ENCODE data around the gene RALGDS.
"Not testable (repeated sequence)": the region's sequence is repeated elsewhere in the genome, so short reads cannot be mapped to it uniquely, and the experiment has no call there.

RALGDS gene

GRCh38 chr9:133063159-133063499, 57.9 kb downstream of the RALGDS start:
- TF ChIP-seq MYC (IDR thresholded peaks at IDR 0.05; ENCODE audit: low read depth, low read length) (no peak), MAX (IDR thresholded peaks at IDR 0.05; ENCODE audit: low read depth, low read length) (no peak), POLR2A (IDR thresholded peaks at IDR 0.05; ENCODE audit: extremely low read depth, insufficient read length) (no peak)
- TF ChIP-seq, protein P1, sequence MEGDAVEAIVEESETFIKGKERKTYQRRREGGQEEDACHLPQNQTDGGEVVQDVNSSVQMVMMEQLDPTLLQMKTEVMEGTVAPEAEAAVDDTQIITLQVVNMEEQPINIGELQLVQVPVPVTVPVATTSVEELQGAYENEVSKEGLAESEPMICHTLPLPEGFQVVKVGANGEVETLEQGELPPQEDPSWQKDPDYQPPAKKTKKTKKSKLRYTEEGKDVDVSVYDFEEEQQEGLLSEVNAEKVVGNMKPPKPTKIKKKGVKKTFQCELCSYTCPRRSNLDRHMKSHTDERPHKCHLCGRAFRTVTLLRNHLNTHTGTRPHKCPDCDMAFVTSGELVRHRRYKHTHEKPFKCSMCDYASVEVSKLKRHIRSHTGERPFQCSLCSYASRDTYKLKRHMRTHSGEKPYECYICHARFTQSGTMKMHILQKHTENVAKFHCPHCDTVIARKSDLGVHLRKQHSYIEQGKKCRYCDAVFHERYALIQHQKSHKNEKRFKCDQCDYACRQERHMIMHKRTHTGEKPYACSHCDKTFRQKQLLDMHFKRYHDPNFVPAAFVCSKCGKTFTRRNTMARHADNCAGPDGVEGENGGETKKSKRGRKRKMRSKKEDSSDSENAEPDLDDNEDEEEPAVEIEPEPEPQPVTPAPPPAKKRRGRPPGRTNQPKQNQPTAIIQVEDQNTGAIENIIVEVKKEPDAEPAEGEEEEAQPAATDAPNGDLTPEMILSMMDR (IDR thresholded peaks at IDR 0.05; ENCODE audit: low read depth, low read length) = no peak
- H3K4me3 ChIP-seq (ENCODE audit: low read depth, low read length) = no peak overlapping the region
- no peak for DNase-seq (ENCODE audit: low read depth)

DNA sequence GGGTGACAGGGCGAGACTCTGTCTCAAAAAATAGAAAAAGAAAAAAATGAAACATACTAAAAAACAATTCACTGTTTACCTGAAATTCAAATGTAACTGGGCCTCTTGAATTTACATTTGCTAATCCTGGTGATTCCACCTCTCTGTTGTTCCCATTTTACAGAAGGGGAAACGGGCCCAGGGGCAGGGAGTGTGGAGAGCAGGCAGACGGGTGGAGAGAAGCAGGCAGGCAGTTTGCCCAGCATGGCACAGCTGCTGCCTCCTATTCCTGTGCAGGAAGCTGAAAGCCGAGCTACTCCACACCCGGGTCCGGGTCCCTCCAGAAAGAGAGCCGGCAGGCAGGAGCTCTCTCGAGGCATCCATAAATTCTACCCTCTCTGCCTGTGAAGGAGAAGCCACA, 58.5 kb downstream of the RALGDS start:
- DNase-seq (ENCODE audit: low read depth); H3K4me3 ChIP-seq (ENCODE audit: low read depth, low read length): not testable (repeated sequence)

GRCh38 chr9:133061764-133062145, 59.3 kb downstream of the RALGDS start, which contains the start of gene CEL:
TSS of gene CEL (plus strand) at chr9:133061981. CDS start at chr9:133062003, 22 bp downstream.
- H3K4me3 ChIP-seq (ENCODE audit: low read depth, low read length) = not testable (repeated sequence)

GRCh38 chr9:133061019-133061763, 59.8 kb downstream of the RALGDS start:
- DNase-seq (ENCODE audit: low read depth) = peak; percentile 51
- not testable (repeated sequence) for H3K4me3 ChIP-seq (ENCODE audit: low read depth, low read length)

More at GRCh38 chr9:133061764-133062145, 59.3 kb downstream of the RALGDS start, which contains the start of gene CEL:
- DNase-seq (ENCODE audit: low read depth) = not testable (repeated sequence)

GRCh38 chr9:133060417-133060841, 60.6 kb downstream of the RALGDS start:
- H3K4me3 ChIP-seq (ENCODE audit: low read depth, low read length) = no peak overlapping the region
- peak; percentile 80 for DNase-seq (ENCODE audit: low read depth)
- TF ChIP-seq, protein P1 (IDR thresholded peaks at IDR 0.05; ENCODE audit: low read depth, low read length) = no peak

GRCh38 chr9:133059623-133060022, 61.4 kb downstream of the RALGDS start:
- no peak overlapping the region for H3K4me3 ChIP-seq (ENCODE audit: low read depth, low read length)
- TF ChIP-seq POLR2A (IDR thresholded peaks at IDR 0.05; ENCODE audit: extremely low read depth, insufficient read length) = no peak
- no peak for TF ChIP-seq MAX (IDR thresholded peaks at IDR 0.05; ENCODE audit: low read depth, low read length)
- TF ChIP-seq, protein P1 (IDR thresholded peaks at IDR 0.05; ENCODE audit: low read depth, low read length) = no peak
- TF ChIP-seq MYC (IDR thresholded peaks at IDR 0.05; ENCODE audit: low read depth, low read length) = no peak
- DNase-seq (ENCODE audit: low read depth) = peak; percentile 74

DNA sequence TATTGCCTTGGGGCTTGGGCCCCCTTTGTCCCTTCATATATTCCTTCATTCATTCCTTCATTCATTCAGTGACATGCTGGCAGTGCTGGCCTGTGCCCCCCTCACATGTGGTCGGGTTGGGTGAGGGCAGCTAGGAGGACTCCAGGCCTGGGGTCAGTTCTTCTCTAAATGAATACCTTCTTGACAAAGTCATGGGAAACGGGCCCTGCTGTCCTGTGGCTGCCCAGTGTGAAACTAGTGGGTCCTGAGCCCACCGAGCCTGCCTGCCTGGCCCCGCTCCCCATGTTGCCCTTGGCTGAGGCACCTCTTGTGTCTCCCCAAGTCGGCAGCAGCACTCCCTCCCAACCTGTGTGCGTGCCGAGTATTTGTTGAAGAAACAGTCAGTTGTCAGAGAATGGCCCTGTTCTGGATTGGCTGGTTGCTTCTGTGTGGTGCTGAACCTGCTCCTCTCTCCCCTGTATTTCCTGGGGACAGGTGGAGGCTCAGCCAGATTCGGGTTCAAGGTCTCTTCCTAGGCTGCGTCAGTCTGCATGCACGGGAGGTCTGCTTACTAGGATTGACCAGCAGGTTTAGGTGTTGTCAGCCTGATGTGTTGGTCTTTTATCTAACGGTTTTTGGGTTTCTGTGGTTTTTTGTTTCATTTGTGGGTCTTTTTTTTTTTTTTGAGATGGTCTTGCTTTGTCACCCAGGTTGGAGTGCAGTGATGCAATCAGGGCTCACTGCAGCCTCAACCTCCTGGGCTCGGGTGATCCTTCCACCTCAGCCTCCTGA, 62.3 kb downstream of the RALGDS start:
- H3K4me3 ChIP-seq (ENCODE audit: low read depth, low read length) = no peak overlapping the region
- TF ChIP-seq POLR2A (IDR thresholded peaks at IDR 0.05; ENCODE audit: extremely low read depth, insufficient read length) = no peak
- TF ChIP-seq, protein P1 (IDR thresholded peaks at IDR 0.05; ENCODE audit: low read depth, low read length) = no peak
- no peak for TF ChIP-seq MYC (IDR thresholded peaks at IDR 0.05; ENCODE audit: low read depth, low read length)
- TF ChIP-seq MAX (IDR thresholded peaks at IDR 0.05; ENCODE audit: low read depth, low read length) = no peak
- DNase-seq (ENCODE audit: low read depth) = peak; percentile 68

All from NB4 (cell line).